Ovary (tissue), 9 donors: ENCODE data around the gene COL17A1. TPM values are rescaled to one million over a fixed set of nuclear protein-coding genes. Genes with fewer than 3 reads are reported as not detected.

Experiments used
- DNase-seq, 5 donors: peaks; one replicate each; pipeline ENCODE4 v3.0.0-alpha.2; 2019 to 2020
- H3K27ac ChIP-seq, 2 donors: fragments of 200-600 bp; one replicate each; pipeline versions ENCODE4 v1.5.1 to v1.8.0; 2019 to 2022
- H3K27me3 ChIP-seq: fragments of 200-600 bp; one replicate; pipeline ENCODE4 v1.8.0; 2022
- H3K36me3 ChIP-seq: fragments of 200-600 bp; sonication (generic); one replicate; pipeline ENCODE4 v1.5.1; 2019
- H3K4me1 ChIP-seq: one replicate; pipeline ENCODE4 v1.8.1; 2013; ENCODE audit warnings: mild to moderate bottlenecking, moderate library complexity; ENCODE audit not compliant: insufficient read depth
- H3K4me3 ChIP-seq: fragments of 200-600 bp; sonication (generic); one replicate; pipeline ENCODE4 v1.5.1; 2017
- H3K9me3 ChIP-seq, 2 donors: fragments of 200-600 bp in 1 of 2; sonication (generic) in 1 of 2; one replicate each; pipeline versions ENCODE4 v1.5.1 to v1.8.1; 2013 to 2019; ENCODE audit warnings: mild to moderate bottlenecking in 1 of 2, moderate library complexity in 1 of 2
- CTCF ChIP-seq, 3 donors: fragments of 450-650 bp in 2 of 3; fragments of 200-600 bp in 1 of 3; IDR thresholded peaks; one replicate each; pipeline versions ENCODE4 v1.5.1 to v1.8.0; 2016 to 2022; ENCODE audit warnings: antibody characterized with exemption in 3 of 3, mild to moderate bottlenecking in 1 of 3
- EP300 ChIP-seq: sonication (generic); formaldehyde crosslinking; IDR thresholded peaks from one replicate; pipeline ENCODE4 v1.6.1; 2017; ENCODE audit warnings: antibody characterized with exemption
- POLR2A ChIP-seq: fragments of 450-650 bp; IDR thresholded peaks from one replicate; pipeline ENCODE4 v1.6.1; 2017; ENCODE audit warnings: antibody characterized with exemption, mild to moderate bottlenecking, moderate library complexity
- WGBS, 3 donors: extraction: QIAGEN DNeasy Blood & Tissue Kit in 1 of 3; methylation state at CpG; one replicate each; pipeline versions ENCODE4 v1.1.5 to v1.1.7; 2013 to 2017; 5-methylcytosine and 5-hydroxymethylcytosine counted together
- intact Hi-C, 4 donors: fragments of 100-400 bp; cut with DNase I; formaldehyde crosslinking; loops; one replicate each; pipeline versions ENCODE4 v1.11.0 to v1.15.1; 2022 to 2023
- polyA plus RNA-seq, 2 donors: library from polyadenylated mRNA; stranded (reverse); fragments of 200-250 nt in 1 of 2; fragments of 350-450 nt in 1 of 2; fragmentation: Illumina TruSeq in 1 of 2; extraction: RNeasy Lipid Tissue Mini Kit (QIAGEN cat#74804) in 1 of 2; gene quantifications; one replicate each; pipeline ENCODE4 v1.2.3, GENCODE V29; 2013 to 2014
- total RNA-seq, 7 donors: library from RNA; depleted of rRNA in 2 of 7; stranded (reverse); fragments of >200 nt in 2 of 7; fragmentation: NEBNext Ultra II Directional in 3 of 7; extraction: Animal tissue kit (Norgen Biotek cat#: 25700) in 3 of 7; gene quantifications; one replicate each; pipeline versions ENCODE4 v1.1.0 to v1.2.4, GENCODE V29; 2016 to 2023
- donor health status: DM: no; HTN: no; CAD: no; lungs with moderate emphysema.
- donor health status: DM: no; HTN: no; CAD: no.
- donor health status: Bipolar disorder and iron deficiency.
- donor health status: DM: yes; HTN: yes; CAD: no.
- donor health status: DM: no; HTN: no; CAD: no.
- donor health status: DM: yes; HTN: yes; CAD: no.

The COL17A1 gene
- total and polyA plus RNA-seq, 9 donors, result 0.17 to 0.90 (median 0.46) TPM; not detected in 2

- H3K36me3 ChIP-seq, result no peaks in the 10 kb centered on the region
- 71 to 83% (median 79%) methylated on average over 5 of the region's 5 CpGs for WGBS, 3 donors
- no peak overlapping the region for H3K4me3 ChIP-seq
- H3K27me3 ChIP-seq, result no peaks in the 10 kb centered on the region
- no peak for DNase-seq
- H3K9me3 ChIP-seq, result no peaks in the 10 kb centered on the region
- no peak for TF ChIP-seq EP300
- no peak for TF ChIP-seq POLR2A
- no peak for TF ChIP-seq CTCF (IDR thresholded peaks at IDR 0.05)
- H3K27ac ChIP-seq, result no peak overlapping the region
- H3K4me1 ChIP-seq, result no peaks in the 10 kb centered on the region
- intact Hi-C loops, result no loop called here
Observed at GRCh38 chr10:104077663-104078151, 8.0 kb downstream of the COL17A1 start.

- Histone ChIP-seq H3K4me3 (no peak overlapping the region), H3K27ac (no peak overlapping the region), H3K36me3 (no peaks in the 10 kb centered on the region), H3K27me3 (no peaks in the 10 kb centered on the region), H3K4me1 (no peaks in the 10 kb centered on the region), H3K9me3 (no peaks in the 10 kb centered on the region)
- 78 to 89% (median 85%) methylated on average over 3 of the region's 3 CpGs for WGBS, 3 donors
- DNase-seq, result no peak
- intact Hi-C loops, result no loop called here
- TF ChIP-seq EP300, result no peak
- TF ChIP-seq POLR2A, result no peak
- TF ChIP-seq CTCF (IDR thresholded peaks at IDR 0.05), result no peak
Observed at GRCh38 chr10:104077247-104077646, 8.4 kb downstream of the COL17A1 start.

GRCh38 chr10:104076743-104077160, 8.9 kb downstream of the COL17A1 start:
- Histone ChIP-seq H3K9me3 (no peaks in the 10 kb centered on the region), H3K27ac (no peak overlapping the region)
- DNase-seq, result peak in 3 of 5 donors; percentile 27 to 48 (median 33)

GRCh38 chr10:104074505-104074904, 11.2 kb downstream of the COL17A1 start:
- Histone ChIP-seq H3K36me3 (no peaks in the 10 kb centered on the region), H3K9me3 (no peaks in the 10 kb centered on the region), H3K4me1 (no peaks in the 10 kb centered on the region), H3K27me3 (no peaks in the 10 kb centered on the region), H3K27ac (no peak overlapping the region), H3K4me3 (no peak overlapping the region)
- DNase-seq, result no peak
- intact Hi-C loops, result no loop called here
- TF ChIP-seq CTCF (IDR thresholded peaks at IDR 0.05) (no peak), POLR2A (no peak), EP300 (no peak)
- 84 to 88% (median 86%) methylated on average over 6 of the region's 6 CpGs for WGBS, 3 donors

More at GRCh38 chr10:104076743-104077160, 8.9 kb downstream of the COL17A1 start:
- no peaks in the 10 kb centered on the region for H3K36me3 ChIP-seq
- intact Hi-C loops, result no loop called here
- H3K4me1 ChIP-seq, result no peaks in the 10 kb centered on the region
- H3K27me3 ChIP-seq, result no peaks in the 10 kb centered on the region
- 14 to 27% (median 27%) methylated on average over 3 of the region's 3 CpGs for WGBS, 3 donors
- TF ChIP-seq CTCF (IDR thresholded peaks at IDR 0.05) (no peak), POLR2A (no peak), EP300 (no peak)
- no peak overlapping the region for H3K4me3 ChIP-seq
